Choroid plexus epithelial cell (primary cell): ENCODE measurements around the gene EBNA1BP2.
"Not testable (repeated sequence)": the region's sequence is repeated elsewhere in the genome, so short reads cannot be mapped to it uniquely, and the experiment has no call there.

Source experiments
- DNase-seq: peaks from one replicate; pipeline ENCODE4 v3.0.0-alpha.2; 2010; ENCODE audit warnings: low read depth
- H3K4me3 ChIP-seq: 2 replicates; pipeline ENCODE4 v1.5.1; 2011; ENCODE audit warnings: low read depth, mild to moderate bottlenecking, control low read depth, low read length, moderate library complexity
- TF ChIP-seq, protein P1 (sequence below): conservative IDR thresholded peaks from 2 replicates; pipeline ENCODE4 v1.5.1; 2011; ENCODE audit warnings: low read depth, mild to moderate bottlenecking, control low read depth, inconsistent platforms, low read length, moderate library complexity

Gene EBNA1BP2

DNA sequence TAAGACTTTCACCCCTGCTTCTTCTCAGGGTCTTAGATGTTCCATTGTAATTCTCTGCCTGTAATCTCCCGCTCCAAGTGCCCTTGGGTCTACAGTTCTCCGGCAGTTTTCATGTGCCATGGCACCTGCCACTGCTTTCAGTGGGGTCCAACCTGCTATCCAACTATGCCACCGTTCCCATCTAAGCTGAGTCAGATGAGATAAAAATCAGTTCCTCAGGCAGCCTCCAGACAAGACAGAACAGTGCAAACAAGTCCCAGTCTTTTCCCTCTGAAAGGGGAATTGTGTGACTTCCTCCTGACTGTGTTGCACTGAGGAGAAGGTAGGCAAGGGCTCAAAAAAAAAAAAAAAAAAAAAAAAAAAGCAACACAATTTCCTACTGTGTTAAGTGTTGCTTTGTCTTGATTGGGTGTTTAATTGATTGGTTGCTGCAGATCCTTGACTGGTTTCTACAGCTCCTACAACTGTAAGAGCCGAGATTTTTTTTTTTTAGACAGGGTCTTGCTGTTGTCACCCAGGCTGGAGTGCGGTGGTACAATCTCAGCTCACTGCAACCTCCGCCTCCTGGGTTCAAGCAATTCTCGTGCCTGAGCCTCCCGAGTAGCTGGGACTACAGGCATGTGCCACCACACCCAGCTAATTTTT lies 50.7 kb downstream of the EBNA1BP2 start:
- TF ChIP-seq, protein P1, sequence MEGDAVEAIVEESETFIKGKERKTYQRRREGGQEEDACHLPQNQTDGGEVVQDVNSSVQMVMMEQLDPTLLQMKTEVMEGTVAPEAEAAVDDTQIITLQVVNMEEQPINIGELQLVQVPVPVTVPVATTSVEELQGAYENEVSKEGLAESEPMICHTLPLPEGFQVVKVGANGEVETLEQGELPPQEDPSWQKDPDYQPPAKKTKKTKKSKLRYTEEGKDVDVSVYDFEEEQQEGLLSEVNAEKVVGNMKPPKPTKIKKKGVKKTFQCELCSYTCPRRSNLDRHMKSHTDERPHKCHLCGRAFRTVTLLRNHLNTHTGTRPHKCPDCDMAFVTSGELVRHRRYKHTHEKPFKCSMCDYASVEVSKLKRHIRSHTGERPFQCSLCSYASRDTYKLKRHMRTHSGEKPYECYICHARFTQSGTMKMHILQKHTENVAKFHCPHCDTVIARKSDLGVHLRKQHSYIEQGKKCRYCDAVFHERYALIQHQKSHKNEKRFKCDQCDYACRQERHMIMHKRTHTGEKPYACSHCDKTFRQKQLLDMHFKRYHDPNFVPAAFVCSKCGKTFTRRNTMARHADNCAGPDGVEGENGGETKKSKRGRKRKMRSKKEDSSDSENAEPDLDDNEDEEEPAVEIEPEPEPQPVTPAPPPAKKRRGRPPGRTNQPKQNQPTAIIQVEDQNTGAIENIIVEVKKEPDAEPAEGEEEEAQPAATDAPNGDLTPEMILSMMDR = no peak
- H3K4me3 ChIP-seq = no peak overlapping the region
- DNase-seq = no peak

DNA sequence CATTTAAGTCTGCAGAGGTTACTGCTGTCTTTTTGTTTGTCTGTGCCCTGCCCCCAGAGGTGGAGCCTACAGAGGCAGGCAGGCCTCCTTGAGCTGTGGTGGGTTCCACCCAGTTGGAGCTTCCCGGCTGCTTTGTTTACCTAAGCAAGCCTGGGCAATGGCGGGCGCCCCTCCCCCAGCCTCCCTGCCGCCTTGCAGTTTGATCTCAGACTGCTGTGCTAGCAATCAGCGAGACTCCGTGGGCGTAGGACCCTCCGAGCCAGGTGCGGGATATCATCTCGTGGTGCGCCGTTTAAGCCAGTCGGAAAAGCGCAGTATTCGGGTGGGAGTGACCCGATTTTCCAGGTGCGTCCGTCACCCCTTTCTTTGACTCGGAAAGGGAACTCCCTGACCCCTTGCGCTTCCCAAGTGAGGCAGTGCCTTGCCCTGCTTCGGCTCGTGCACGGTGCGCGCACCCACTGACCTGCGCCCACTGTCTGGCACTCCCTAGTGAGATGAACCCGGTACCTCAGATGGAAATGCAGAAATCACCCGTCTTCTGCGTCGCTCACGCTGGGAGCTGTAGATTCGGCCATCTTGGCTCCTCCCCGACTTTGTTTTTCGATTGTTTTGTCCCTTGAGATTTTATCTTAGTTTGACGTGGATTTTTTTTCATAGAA lies 52.0 kb downstream of the EBNA1BP2 start:
- H3K4me3 ChIP-seq, DNase-seq: not testable (repeated sequence)
